Measurements from ENCODE around the gene NELL2. TPM values are rescaled to one million over a fixed set of nuclear protein-coding genes. Genes with fewer than 3 reads are reported as not detected.

The NELL2 gene
- total and polyA plus RNA-seq, 8 donors, result 0.41 to 42.5 (median 28.3) TPM

- peaks cover 0 to 55% of the 10 kb centered on the region in 2 donors for H3K9me3 ChIP-seq
- TF ChIP-seq CTCF (IDR thresholded peaks at IDR 0.05), result no peak
- DNase-seq (no peak), ATAC-seq (no peak)
- no peaks in the 10 kb centered on the region for H3K36me3 ChIP-seq
- no peak overlapping the region for H3K4me3 ChIP-seq
- H3K4me1 ChIP-seq, result no peaks in the 10 kb centered on the region
- H3K27ac ChIP-seq, result no peak overlapping the region
- no peaks in the 10 kb centered on the region for H3K27me3 ChIP-seq
- intact Hi-C loops (cut with DNase I), result no loop called here
Measured at GRCh38 chr12:44728566-44728965, 147.5 kb downstream of the NELL2 start.

- DNase-seq (no peak), ATAC-seq (no peak)
- Histone ChIP-seq H3K27me3 (peaks cover 0 to 6% of the 10 kb centered on the region in 2 donors), H3K36me3 (no peaks in the 10 kb centered on the region), H3K9me3 (peaks cover 0 to 2% of the 10 kb centered on the region in 2 donors), H3K4me1 (no peaks in the 10 kb centered on the region), H3K27ac (no peak overlapping the region), H3K4me3 (no peak overlapping the region)
- no peak for TF ChIP-seq CTCF (IDR thresholded peaks at IDR 0.05)
- intact Hi-C loops (cut with DNase I), result no loop called here
Measured at GRCh38 chr12:44720265-44720664, 155.8 kb downstream of the NELL2 start.

GRCh38 chr12:44717612-44718011 lies 158.5 kb downstream of the NELL2 start:
- Histone ChIP-seq H3K9me3 (no peaks in the 10 kb centered on the region), H3K27me3 (peaks cover 0 to 21% of the 10 kb centered on the region in 2 donors), H3K27ac (no peak overlapping the region), H3K4me3 (no peak overlapping the region), H3K4me1 (no peaks in the 10 kb centered on the region), H3K36me3 (no peaks in the 10 kb centered on the region)
- ATAC-seq, result no peak
- no peak for TF ChIP-seq CTCF (IDR thresholded peaks at IDR 0.05)
- DNase-seq, result no peak
- intact Hi-C loops (cut with DNase I), result no loop called here

GRCh38 chr12:44716711-44717110 lies 159.4 kb downstream of the NELL2 start:
- no peak for TF ChIP-seq CTCF (IDR thresholded peaks at IDR 0.05)
- intact Hi-C loops (cut with DNase I), result no loop called here
- no peaks in the 10 kb centered on the region for H3K36me3 ChIP-seq
- no peak for DNase-seq
- no peak overlapping the region for H3K27ac ChIP-seq
- H3K27me3 ChIP-seq, result peaks cover 7 to 30% of the 10 kb centered on the region in 2 donors
- no peak overlapping the region for H3K4me3 ChIP-seq
- no peaks in the 10 kb centered on the region for H3K4me1 ChIP-seq
- no peaks in the 10 kb centered on the region for H3K9me3 ChIP-seq
- no peak for ATAC-seq

DNA sequence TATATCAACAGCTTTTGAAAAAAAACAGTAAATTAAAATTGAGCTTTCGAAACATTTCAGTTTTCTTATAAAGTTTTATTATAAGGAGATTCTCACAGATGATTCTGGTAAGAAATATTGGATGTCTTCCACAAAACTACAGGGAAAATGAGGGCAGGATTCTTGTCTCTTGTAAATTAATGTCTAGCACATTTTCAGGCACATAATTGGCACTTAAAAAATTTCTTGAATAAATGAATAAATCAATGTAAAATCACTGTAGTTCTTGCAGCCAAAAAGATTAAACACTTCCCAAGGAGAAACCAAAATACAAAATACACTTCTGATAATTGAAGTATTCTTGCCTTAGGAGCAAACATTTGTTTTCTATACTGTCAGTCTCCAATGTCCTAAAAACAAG lies 164.4 kb downstream of the NELL2 start:
- ATAC-seq, result no peak
- H3K36me3 ChIP-seq, result no peaks in the 10 kb centered on the region
- no peaks in the 10 kb centered on the region for H3K4me1 ChIP-seq
- H3K9me3 ChIP-seq, result no peaks in the 10 kb centered on the region
- intact Hi-C loops (cut with DNase I), result no loop called here
- TF ChIP-seq CTCF (IDR thresholded peaks at IDR 0.05), result no peak
- H3K4me3 ChIP-seq, result no peak overlapping the region
- DNase-seq, result no peak
- peaks cover 10 to 56% of the 10 kb centered on the region in 2 donors for H3K27me3 ChIP-seq
- no peak overlapping the region for H3K27ac ChIP-seq

Data from left lung (tissue), 10 donors.